GM10266 (cell line): ENCODE data around the gene PRSS50.
"Not testable (repeated sequence)": the region's sequence is repeated elsewhere in the genome, so short reads cannot be mapped to it uniquely, and the experiment has no call there.

ENCODE experiments used
- DNase-seq: peaks from one replicate; pipeline ENCODE4 v3.0.0; 2012; ENCODE audit errors: extremely low spot score
- TF ChIP-seq, protein P1 (sequence below): IDR thresholded peaks from 2 replicates; pipeline ENCODE4 v1.5.1; 2012; ENCODE audit warnings: mild to moderate bottlenecking, low read depth; ENCODE audit not compliant: control insufficient read depth, insufficient read depth; ENCODE audit errors: missing control alignments

Gene PRSS50, protein sequence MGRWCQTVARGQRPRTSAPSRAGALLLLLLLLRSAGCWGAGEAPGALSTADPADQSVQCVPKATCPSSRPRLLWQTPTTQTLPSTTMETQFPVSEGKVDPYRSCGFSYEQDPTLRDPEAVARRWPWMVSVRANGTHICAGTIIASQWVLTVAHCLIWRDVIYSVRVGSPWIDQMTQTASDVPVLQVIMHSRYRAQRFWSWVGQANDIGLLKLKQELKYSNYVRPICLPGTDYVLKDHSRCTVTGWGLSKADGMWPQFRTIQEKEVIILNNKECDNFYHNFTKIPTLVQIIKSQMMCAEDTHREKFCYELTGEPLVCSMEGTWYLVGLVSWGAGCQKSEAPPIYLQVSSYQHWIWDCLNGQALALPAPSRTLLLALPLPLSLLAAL

DNA sequence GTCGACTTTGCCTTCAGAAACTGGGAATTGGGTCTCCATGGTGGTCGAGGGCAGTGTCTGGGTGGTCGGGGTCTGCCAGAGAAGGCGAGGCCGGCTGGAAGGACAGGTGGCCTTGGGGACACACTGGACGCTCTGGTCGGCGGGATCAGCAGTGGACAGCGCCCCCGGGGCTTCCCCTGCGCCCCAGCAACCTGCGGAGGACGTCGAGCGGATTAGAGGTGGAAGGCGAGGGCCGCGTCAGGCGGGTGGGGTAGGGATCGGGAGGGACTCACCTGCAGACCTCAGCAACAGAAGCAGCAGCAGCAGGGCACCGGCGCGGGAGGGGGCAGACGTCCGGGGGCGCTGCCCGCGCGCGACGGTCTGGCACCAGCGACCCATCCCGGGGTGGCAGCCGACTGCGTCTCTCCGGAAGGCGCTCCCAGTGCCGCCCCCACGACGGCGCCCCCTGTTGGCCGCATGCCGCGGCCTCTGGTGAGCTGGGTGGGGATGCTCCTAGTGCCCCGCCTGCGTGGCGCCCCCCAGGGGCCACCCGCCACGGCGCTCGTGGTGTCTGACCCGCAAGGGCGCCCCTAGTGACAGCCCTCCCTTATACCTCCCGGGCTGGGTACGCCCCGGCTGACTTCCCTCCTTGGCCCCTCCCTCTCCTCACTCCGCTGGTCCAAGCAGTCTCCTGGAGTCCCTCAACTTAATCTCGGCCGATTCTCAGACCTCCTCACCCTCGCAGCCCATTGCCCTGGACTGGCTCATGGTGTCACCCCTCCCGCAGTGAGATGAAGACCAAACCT is at the start of gene PRSS50:
Gene PRSS50 (minus strand): TSS at position 423 of the 785 bp plus-strand sequence. CDS start 45 bp downstream, at position 378.
- TF ChIP-seq, protein P1, sequence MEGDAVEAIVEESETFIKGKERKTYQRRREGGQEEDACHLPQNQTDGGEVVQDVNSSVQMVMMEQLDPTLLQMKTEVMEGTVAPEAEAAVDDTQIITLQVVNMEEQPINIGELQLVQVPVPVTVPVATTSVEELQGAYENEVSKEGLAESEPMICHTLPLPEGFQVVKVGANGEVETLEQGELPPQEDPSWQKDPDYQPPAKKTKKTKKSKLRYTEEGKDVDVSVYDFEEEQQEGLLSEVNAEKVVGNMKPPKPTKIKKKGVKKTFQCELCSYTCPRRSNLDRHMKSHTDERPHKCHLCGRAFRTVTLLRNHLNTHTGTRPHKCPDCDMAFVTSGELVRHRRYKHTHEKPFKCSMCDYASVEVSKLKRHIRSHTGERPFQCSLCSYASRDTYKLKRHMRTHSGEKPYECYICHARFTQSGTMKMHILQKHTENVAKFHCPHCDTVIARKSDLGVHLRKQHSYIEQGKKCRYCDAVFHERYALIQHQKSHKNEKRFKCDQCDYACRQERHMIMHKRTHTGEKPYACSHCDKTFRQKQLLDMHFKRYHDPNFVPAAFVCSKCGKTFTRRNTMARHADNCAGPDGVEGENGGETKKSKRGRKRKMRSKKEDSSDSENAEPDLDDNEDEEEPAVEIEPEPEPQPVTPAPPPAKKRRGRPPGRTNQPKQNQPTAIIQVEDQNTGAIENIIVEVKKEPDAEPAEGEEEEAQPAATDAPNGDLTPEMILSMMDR, result no peak
- DNase-seq, result no peak

DNA sequence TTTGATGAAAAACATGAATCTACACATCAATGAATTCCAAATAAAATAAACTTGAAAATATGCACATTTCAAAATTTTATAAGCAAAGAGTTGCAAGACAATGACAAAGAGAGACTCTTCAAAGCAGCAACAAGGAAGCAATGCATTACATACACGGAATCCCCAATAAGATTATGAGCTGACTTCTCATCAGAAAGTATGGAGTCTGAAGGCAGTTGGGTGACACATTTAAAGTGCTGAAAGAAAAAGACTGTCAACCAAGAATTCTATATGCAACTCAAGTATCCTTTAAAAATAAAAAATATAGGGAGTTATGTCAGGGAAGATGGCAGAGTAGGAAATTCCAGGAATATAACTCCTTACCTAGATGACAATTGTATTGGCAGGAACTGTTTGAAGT is 46.5 kb upstream of the PRSS50 start:
- TF ChIP-seq, protein P1, result no peak
- no peak for DNase-seq

DNA sequence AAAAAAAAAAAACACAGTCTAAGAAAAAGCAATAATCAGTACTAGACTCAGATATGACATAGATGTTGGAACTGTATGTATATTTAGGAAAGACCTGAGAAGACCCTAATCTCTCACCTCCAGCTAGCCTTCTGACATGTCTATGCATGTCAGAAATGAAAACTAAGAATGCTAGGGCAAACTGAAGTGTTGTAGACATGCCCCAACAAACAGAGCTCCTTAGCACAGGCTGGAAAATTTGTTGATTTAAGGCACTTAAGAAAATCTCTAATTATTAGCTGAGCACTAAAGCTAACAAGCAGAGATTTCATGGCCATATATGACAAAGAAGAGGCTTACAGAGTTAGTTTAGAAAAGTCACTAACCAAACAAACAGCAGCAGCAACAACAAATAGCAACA is 45.5 kb upstream of the PRSS50 start:
- TF ChIP-seq, protein P1, result no peak
- no peak for DNase-seq

DNA sequence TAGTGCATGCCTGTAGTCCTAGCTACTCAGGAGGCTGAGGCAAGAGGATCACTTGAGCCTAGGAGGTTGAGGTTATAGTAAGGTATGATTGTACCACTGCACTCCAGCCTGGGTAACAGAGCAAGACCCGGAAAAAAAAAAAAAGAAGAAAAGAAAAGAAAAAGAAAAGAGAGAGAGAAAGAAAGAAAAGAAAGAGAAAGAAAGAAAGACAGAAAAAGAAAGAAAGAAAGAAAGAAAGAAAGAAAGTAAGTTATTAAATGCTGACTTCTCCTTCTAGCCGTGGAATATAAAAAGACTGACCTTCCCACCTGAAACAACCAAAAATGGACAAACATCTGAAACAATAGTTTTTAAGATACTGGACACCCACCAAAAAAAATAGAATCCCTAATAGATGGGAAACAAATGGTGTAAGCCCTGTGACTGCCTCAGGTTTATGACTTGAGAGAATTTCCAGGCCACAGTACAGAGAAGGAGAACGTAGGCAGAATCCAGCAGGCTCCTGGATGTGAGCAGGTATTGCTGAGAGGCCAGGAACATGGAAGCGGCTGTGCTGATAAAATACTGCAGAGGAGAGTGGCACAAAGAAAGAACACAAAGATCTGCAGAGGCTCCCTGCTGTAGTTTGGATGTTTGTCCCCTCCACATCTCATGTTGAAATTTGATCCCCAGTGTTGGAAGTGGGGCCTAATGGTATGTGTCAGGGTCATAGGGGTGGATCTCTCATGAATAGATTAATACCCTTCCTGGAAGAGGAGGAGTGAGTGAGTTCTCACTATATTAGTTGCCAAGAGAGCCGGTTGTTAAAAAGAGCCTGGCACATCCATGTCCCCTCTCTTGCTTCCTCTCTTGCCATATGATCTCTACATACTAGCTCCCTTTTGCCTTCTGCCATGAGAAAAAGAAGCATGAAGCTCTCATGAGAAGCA is 41.8 kb upstream of the PRSS50 start:
- DNase-seq, result no peak
- TF ChIP-seq, protein P1, result no peak

DNA sequence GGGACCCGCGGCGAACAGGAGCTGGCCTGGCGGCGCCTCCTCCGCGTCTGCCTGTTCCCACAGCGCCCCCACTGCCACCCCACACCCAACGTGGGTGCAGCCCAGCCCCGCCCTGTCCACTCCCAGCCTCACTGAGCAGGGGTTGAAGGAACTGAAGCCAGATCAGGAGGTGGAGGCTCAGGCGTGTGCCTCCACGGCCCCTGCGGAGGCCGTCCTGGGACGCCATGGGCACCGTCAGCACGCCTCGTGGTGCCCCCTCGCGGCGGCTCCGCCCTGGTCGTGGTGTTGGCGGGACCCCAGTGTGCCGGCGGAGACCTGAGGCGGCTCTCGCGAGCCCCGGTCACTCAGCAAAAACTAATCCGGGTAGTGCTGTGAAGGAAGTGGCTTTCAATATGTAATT is 39.0 kb upstream of the PRSS50 start:
- no peak for DNase-seq
- TF ChIP-seq, protein P1, result no peak

DNA sequence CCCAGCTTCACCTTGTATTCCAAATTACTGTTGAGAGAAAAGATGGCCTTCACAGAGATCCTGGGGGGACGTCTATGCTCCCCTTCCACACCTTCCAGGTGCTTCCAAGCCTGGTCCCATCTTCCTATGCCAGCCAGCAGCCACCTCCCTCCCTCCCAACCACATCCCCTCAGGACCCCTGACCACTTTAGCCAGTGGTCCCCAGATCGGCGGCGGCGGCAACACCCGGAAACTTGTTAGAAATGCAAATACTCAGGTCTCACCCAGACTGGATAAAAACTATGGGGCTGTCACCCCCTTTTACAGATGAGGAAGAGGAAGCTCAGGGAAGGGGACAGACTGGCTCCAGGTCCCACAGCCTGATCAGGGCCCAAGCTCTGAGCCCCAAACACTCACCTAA is 38.0 kb upstream of the PRSS50 start:
- no peak for DNase-seq
- TF ChIP-seq, protein P1, result no peak

DNA sequence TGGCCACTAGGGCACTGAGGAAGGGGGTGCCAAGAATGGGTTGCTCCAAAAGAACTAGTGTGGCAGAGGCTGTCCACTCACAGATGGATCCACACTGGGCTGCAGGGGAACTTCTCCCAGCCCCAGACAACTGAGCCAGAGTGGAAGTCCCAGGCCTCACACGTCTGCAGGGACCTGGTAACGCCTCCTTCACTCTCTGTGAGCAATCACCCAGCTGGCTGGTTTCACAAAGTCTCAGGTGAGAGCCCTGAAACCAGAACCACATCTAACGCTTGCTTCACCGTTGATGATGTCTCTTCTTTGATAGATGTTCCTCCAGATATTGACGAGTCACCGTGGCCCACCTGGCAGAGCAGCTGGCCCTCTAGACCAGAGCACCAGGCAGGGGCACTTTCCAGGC is 35.5 kb upstream of the PRSS50 start:
- DNase-seq, result not testable (repeated sequence)
